NCI-H2107 treated with DMSO at 0.1 percent for 48 hours (cell line): ENCODE results near the gene ETV2.
"Not testable (repeated sequence)": the region's sequence is repeated elsewhere in the genome, so short reads cannot be mapped to it uniquely, and the experiment has no call there.

Experiments used
- DNase-seq: peaks from one replicate; lab custom pipeline; 2025; ENCODE audit not compliant: unreplicated experiment; lab: John Stamatoyannopoulos, UW

ETV2 gene, protein sequence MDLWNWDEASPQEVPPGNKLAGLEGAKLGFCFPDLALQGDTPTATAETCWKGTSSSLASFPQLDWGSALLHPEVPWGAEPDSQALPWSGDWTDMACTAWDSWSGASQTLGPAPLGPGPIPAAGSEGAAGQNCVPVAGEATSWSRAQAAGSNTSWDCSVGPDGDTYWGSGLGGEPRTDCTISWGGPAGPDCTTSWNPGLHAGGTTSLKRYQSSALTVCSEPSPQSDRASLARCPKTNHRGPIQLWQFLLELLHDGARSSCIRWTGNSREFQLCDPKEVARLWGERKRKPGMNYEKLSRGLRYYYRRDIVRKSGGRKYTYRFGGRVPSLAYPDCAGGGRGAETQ

DNA sequence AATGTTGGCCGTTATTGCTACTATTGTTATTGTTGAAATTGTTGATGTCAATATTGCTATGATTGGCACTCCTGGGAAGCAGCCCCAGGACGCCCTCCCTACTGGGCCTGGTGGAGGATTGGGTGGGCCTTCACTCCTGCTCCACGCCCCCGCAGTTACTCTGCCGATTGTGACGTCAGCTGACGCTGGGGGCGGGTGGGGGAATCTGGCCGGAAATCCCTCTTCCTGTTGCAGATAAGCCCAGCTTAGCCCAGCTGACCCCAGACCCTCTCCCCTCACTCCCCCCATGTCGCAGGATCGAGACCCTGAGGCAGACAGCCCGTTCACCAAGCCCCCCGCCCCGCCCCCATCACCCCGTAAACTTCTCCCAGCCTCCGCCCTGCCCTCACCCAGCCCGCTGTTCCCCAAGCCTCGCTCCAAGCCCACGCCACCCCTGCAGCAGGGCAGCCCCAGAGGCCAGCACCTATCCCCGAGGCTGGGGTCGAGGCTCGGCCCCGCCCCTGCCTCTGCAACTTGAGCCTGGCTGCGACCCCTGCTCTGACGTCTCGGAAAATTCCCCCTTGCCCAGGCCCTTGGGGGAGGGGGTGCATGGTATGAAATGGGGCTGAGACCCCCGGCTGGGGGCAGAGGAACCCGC lies at the start of gene ETV2:
TSS of gene ETV2 (plus strand) at position 231 of the 637 bp plus-strand sequence. CDS start 716 bp downstream, outside the sequence.
- DNase-seq: no peak

DNA sequence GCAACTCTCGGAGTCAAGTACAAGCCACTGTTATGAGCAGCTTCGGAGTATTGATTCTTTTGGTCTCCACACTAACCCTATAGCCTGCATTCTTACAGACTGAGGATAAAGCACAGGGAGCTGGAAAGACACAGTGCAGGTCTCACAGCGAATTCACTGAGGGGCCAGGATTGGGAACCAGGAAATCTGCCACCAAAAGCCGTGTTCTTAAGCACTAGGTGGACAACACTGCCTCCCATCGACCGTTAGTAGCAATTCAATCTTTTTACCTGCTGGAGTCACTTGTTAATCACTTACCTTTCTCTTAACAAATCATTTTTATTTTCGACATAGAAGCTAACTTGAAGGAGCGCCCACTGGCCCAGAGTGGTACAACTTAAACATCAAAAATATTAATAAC lies 49.3 kb upstream of the ETV2 start:
- DNase-seq: peak; percentile 30

DNA sequence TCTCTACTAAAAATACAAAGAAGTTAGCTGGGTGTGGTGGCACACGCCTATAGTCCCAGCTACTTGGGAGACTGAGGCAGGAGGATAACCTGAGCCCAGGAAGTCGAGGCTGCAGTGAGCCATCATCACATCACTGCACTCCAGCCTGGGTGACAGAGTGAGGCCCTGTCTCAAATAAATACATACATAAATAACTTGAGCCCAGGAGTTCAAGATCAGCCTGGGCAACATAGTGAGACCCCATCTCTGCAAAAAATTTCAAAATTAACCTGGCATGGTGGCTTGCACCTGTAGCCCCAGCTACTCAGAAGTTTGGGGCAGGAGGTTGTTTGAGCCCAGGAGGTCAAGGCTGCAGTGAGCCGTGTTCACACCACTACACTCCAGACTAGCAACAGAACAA lies 46.5 kb upstream of the ETV2 start:
- DNase-seq: not testable (repeated sequence)

DNA sequence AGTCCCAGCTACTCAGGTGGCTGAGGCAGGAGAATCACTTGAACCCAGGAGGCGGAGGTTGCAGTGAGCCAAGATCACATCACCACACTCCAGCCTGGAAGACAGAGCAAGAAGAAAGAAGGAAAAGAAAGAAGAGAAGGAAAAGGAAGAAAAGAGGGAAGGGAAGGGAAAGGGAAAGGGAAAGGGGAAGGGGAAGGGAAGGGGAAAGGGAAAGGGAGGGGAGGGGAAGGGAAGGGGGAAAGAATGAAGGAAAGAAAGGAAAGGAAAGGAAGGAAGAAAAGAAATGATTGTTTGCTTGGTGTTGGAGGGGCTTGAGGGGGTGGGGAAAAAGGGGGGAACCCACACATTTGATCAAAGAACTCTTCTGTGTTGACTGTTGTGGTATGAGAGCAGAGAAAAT lies 45.6 kb upstream of the ETV2 start:
- no peak for DNase-seq

DNA sequence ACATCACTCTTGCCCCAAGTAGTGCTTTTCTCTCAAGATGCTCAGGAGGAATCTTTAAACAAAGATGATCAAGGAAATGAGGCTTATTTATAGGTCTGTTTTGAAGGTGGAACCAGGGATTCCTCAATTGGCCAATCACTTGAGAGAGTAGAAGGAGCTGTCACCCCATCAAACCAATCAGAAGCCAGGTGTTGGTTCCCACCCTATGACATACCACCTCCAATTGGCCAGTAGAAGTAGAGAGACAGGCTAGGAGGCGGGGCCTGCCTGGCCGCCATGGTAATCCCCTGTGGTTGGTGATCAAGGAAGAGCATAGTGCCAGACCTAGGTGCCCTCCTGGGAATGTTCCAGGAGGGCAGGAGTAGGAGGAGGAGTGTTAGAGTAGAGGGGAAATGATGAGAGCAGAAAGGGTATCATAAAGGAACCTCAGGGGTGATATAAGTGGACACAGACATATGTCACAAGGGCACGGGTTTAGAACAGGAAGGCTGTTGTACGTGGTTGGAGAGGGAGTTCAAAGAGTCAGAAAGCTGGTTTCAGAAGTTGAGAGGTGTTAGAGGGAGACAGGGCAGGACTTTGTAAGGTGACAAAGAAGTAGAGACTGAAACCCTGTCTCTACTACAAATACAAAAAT lies 45.1 kb upstream of the ETV2 start:
- DNase-seq: no peak

DNA sequence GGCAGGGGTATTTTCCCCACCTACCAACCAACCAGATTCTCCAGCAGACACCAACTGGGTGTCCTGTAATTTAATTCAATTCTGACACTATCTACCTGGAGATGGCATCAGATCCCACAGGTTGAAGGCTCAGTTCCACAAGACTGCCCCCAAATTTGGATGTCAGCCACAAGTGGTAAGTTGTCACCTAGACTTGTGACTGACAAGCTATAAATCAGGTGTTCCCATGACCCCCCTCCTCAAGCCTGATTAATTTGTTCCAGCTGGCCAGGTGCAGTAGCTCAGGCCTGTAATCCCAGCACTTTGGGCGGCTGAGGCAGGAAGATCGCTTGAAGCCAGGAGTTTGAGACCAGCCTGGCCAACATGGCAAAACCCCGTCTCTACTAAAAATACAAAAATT lies 39.6 kb upstream of the ETV2 start:
- no peak for DNase-seq

DNA sequence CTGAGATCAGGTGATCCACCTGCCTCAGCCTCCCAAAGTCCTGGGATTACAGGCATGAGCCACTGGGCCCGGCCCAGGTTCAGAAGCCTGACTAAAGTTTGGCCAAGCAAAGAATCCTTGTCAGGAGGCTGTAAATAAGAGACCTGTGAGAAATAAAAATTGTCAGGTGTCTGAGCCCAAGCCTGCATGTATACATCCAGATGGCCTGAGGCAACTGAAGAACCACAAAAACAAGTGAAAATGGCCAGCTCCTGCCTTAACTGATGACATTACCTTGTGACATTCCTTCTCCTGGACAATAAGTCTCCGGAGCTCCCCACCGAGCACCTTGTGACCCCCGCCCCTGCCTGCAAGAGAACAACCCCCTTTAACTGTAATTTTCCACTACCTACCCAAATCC lies 37.1 kb upstream of the ETV2 start:
- DNase-seq: not testable (repeated sequence)

DNA sequence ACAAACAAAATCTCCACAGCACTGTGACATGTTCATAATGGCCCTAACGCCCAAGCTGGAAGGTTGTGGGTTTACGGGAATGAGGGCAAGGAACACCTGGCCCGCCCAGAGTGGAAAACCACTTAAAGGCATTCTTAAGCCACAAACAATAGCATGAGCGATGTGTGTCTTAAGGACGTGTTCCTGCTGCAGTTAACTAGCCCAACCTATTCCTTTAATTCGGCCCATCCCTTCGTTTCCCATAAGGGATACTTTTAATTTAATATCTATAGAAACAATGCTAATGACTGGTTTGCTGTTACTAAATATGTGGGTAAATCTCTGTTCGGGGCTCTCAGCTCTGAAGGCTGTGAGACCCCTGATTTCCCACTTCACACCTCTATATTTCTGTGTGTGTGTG lies 34.4 kb upstream of the ETV2 start:
- not testable (repeated sequence) for DNase-seq

DNA sequence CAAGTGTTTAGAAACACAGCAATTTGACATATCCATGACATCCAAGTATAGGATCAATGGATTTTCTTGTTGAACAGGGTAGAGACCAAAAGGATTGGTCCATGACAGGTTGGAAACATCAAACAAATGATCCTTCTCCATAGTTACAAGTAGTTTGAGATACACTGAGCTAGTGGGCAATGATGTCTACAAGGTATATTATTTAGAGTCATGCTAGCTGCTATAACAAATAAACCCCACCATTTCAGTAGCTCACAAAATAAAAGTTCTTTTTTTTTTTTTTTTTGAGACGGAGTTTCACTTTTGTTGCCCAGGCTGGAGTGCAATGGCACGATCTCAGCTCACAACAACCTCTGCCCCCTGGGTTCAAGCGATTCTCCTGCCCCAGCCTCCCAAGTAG lies 33.9 kb upstream of the ETV2 start:
- DNase-seq: no peak

DNA sequence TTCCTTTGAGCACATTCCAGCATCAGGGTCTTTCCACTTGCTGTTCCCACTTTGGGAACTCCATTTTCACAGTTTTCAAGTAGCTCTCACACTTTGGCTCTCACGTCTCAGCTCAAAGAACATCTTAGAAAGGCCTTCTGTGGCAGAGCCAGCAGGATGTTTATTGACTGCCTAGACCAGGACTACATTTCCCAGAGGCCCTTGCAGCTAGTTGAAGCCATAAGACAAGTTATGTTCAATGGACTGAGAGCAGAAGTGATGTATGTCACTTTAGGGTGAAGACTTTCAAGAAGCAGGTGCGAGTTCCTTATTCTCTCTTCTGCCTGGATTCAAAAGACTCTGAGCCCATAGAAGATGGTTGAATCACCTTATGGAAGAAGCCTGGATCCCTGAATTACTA lies 33.3 kb upstream of the ETV2 start:
- no peak for DNase-seq

DNA sequence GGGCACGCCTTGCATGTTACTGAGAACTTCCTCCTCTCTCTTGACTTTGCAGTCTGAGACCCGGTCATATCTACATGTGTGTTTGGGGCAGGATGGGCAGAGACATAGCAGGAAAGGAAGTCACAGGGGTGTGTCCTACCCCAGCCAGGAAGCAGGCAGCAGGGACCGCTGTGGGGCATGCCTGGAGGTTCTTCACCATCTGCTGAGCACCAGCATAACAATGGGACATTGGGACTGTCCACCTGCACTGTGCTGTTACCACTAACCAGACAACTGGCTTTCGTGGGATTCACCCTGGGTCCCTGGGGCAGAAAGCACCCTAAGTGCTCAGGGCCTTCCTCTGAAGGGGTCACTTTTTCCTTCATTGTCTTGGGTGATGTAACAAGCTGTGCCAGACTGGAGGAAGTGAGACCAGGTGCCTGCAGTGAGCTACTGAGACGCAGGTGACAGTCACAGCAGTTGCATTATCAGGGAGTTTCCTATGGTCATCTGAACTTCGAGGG lies 31.6 kb upstream of the ETV2 start:
- DNase-seq: no peak

DNA sequence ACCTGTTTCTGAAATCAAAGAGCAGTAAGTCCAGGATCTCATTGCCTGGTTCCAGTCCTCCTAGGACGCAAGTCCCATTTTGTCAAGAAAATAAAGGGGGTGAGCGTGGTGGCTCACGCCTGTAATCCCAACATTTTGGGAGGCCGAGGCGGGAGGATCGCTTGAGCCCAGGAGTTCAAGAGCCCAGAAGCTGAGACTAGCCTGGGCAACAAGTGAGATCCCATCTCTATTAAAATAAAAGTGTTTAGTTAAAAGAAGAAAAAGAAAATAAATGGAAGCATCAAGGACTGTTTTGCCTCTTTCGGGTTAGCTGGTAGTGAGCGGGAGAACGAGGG lies 29.4 kb upstream of the ETV2 start:
- no peak for DNase-seq

DNA sequence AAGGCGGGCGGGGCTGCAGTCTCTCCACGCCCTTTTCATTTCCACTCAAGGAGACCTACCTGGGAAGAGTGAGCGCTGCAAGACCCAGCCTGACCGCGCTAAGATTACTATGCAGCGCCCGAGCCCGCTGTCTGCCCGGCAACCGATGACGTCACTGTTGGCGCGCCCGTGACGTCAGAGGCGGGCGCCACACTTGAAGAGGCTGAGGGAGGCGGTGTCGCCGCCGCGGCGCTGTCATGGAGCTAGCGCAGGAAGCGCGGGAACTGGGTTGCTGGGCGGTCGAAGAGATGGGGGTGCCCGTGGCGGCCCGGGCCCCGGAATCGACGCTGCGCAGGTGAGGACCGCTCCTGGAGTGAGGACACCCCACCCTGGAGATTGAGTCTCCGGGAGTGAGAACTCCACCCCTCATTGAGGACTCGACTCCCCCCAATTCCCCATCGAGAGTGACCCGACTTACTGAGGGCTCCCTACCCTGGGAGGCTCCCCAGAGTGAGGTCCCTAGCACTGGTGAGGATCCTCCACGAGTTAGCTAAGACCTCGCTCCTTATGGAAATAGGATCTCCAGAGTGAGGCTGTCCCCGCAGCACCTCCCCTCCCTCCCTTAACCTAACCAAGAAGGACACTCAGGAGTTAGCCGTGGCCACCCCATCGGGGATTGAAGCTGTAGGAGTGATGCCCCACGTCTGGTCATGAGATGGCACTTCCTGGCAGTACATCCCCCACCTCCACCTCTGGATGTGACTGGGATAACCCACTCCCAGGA lies 28.8 kb upstream of the ETV2 start, which contains the start of gene HAUS5:
TSS of gene HAUS5 (plus strand) at position 177 of the 763 bp plus-strand sequence. CDS start at position 237, 60 bp downstream.
- DNase-seq: peak; percentile 77

DNA sequence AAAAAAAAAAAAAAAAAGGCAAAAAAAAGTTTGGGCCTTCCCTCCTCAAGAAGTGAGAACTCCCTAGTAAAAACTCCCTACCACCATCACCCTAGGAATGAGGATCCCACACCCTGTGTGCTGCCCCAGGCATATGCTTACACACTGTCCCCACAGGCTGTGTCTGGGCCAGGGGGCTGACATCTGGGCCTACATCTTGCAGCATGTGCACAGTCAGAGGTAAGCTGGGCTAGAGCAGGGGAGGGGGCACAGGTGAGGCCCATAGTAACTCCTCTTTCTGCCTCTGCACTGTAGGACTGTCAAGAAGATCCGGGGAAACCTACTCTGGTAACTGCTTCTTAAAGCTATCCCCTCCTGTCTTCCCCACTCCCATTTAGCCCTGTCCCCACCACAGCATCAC lies 28.0 kb upstream of the ETV2 start:
- no peak for DNase-seq

DNA sequence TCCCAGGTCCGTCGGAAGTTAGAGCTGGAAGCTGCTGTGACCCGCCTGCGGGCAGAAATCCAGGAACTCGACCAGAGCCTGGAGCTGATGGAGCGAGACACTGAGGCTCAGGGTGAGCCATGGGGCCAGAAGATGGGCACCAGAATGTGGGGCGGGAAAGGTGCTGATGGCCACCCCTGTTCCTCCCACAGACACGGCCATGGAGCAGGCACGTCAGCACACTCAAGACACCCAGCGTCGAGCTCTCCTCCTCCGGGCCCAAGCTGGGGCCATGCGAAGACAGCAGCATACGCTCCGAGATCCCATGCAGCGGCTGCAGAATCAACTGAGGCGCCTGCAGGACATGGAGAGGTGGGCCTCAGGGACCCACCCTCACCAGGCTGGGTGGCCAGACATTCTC lies 26.5 kb upstream of the ETV2 start:
- DNase-seq: no peak

DNA sequence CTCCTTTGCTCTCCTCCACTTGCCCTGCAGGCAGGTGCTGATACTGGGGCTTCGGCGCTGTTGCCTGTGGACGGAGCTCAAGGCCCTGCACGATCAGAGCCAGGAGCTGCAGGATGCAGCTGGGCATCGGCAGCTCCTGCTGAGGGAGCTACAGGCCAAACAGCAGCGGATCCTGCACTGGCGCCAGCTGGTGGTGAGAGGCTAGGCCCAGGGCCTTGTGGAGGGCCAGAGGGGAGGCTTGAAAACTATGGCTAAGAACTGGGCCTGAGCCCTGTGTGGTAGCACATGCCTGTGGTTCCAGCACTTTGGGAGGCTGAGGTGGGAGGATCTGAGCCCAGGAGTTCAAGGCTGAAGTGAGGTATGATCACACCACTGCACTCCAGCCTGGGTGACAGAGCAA lies 22.7 kb upstream of the ETV2 start:
- no peak for DNase-seq

DNA sequence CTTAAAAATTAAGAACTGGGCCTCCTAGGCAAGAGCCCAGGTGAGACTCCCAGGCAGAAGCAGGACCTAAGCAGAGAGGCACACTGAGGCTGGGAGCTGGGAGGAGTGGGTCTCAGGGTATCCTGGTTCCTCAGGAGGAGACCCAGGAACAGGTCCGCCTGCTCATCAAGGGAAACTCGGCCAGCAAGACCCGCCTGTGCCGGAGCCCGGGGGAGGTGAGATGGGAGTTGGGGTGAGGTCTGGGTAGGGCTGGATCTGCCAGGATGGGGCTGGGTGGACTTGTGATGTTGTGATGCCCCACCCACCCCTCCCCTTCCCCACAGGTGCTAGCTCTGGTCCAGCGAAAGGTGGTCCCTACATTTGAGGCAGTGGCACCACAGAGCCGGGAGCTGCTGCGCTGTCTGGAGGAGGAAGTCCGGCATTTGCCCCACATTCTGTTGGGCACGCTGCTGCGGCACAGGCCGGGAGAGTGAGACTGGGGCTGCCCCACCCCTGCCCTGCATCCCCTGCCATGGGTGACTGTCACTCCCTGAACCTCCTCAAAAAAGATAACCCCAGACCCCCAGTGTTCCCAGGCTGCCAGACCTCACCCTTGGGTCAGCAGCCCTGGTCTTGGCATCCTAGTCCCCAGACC lies 22.1 kb upstream of the ETV2 start:
- no peak for DNase-seq

DNA sequence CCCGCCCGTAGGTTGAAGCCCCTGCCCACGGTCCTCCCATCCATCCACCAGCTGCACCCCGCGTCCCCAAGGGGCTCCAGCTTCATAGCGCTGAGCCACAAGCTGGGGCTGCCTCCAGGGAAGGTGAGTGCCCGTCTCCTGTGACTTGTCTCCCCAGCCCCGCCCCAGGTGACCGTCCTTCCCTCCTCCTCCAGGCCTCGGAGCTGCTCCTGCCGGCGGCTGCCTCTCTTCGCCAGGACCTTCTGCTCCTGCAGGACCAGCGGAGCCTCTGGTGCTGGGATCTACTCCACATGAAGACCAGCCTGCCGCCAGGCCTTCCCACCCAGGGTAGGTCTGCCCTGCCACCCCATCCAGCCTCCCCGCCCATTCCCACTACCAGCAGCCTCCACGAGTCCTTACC lies 21.5 kb upstream of the ETV2 start:
- no peak for DNase-seq

DNA sequence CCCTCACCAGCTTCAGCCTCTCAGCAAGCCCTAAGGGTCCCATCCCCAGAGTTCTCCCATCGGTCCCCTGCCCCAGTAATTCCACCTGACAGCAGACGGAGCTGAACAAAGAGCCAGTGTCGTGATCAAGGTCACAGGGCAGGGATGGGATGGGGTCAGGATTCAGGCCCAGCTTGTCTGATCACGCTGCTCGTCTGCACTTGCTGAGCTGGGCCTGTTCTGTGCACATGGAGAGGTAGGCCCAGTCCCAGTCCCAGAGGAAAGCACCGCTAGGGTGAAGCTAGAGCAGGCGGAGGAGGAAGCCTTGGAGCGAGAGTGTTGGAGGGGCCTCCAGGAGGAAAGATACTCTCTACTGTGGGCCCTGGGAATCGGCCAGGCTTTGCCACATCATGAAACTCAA lies 19.8 kb upstream of the ETV2 start:
- DNase-seq: no peak

DNA sequence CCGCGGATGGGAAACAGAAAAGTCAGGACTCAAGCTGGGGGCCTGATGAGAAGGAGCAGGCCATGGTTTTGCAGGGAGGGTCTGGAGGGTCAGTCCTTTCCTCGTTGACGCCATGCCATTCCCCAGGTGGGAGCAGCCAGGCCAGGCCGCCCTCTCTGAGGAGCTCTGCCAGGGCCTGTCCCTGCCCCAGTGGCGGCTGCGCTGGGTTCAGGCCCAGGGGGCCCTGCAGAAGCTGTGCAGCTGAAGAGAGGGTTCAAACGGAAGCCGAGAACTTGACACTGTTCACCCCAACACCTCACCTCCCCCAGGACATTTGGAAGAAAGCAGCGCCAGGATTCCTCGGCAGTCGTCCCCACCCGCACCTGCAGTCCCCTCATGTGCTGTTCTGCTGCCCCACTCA lies 18.8 kb upstream of the ETV2 start:
- no peak for DNase-seq
